ENCODE data around the gene ADGRD1.

The ADGRD1 gene

DNA sequence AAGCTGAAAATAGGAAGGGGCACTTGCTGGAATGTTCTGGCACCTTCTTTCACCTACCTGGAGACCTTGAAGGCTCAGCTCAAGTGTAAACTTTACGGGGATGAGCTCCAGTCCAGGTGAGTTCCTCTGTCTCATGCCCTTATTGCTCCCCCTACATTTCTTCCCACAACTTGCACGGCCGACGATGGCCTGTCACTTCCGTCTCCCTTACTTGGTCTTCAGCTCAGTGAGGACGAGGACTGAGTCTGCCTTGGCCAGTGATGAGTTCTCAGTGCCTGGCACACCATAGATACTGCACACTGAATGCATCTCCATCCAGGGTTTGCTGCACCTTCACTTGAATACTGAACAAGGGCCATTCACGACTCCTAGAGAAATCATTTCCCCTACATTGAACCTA, 21.4 kb downstream of the ADGRD1 start:
- Mint-ChIP-seq H3K4me3 (no peak overlapping the region), H3K4me1 (ENCODE audit: low read depth in 2 of 2) (no peaks in the 10 kb centered on the region)

GRCh38 chr12:130976171-130976720, 22.5 kb downstream of the ADGRD1 start:
- H3K27ac Mint-ChIP-seq = no peak overlapping the region
- no peak overlapping the region for H3K4me3 Mint-ChIP-seq
- H3K27me3 Mint-ChIP-seq = peaks cover 6 to 40% of the 10 kb centered on the region in 2 donors
- no peaks in the 10 kb centered on the region for H3K4me1 Mint-ChIP-seq (ENCODE audit: low read depth in 2 of 2)
- DNase-seq (no peak), ATAC-seq (replicated peaks) (no peak)
- H3K36me3 Mint-ChIP-seq (ENCODE audit: insufficient read depth) = no peaks in the 10 kb centered on the region
- no peaks in the 10 kb centered on the region for H3K9me3 Mint-ChIP-seq

More for the DNA sequence above, 21.4 kb downstream of the ADGRD1 start:
- ATAC-seq (replicated peaks) = no peak
- no peak overlapping the region for H3K27ac Mint-ChIP-seq
- H3K27me3 Mint-ChIP-seq = peaks cover 0 to 41% of the 10 kb centered on the region in 2 donors
- H3K36me3 Mint-ChIP-seq (ENCODE audit: insufficient read depth) = no peaks in the 10 kb centered on the region
- no peak for DNase-seq
- no peaks in the 10 kb centered on the region for H3K9me3 Mint-ChIP-seq

DNA sequence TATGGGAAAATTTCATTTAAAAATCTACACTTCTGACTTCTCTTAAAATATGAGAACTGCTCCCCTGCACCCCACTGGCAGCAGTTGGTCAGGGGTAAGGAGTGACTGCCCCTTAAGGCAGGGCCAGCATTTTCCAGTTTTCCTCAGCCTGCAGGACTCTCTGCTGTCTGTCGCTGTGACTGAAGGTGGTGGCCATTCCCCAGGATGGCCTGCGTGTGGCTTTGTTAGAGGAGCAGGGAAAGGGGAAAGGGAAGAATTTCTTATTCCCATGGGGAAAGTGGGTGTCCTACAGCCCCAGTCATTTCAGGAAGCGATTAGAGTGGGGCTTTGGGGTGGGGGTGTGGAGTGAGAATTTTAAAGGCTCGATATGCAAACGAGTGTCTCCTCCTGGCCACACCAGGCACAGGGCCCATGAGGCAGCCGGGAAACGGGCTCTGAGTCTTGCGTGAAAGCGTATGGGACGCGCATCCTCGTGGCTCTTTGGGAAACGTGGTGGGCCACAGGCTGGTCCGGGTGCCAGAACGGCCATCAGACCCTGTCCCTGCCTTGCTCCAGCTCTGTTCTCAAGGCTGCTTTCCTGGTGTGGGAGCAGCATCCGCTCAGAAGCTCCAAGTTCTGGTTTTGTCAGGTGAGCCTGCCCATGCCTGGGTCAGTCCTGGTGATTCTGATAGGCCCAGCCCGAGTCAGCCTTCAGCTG, 23.5 kb downstream of the ADGRD1 start:
- no peak overlapping the region for H3K4me3 Mint-ChIP-seq
- H3K4me1 Mint-ChIP-seq (ENCODE audit: low read depth in 2 of 2) = no peaks in the 10 kb centered on the region
- no peaks in the 10 kb centered on the region for H3K36me3 Mint-ChIP-seq (ENCODE audit: insufficient read depth)
- DNase-seq = no peak
- no peak overlapping the region for H3K27ac Mint-ChIP-seq
- no peaks in the 10 kb centered on the region for H3K9me3 Mint-ChIP-seq
- H3K27me3 Mint-ChIP-seq = peaks cover 7 to 41% of the 10 kb centered on the region in 2 donors
- ATAC-seq (replicated peaks) = no peak

DNA sequence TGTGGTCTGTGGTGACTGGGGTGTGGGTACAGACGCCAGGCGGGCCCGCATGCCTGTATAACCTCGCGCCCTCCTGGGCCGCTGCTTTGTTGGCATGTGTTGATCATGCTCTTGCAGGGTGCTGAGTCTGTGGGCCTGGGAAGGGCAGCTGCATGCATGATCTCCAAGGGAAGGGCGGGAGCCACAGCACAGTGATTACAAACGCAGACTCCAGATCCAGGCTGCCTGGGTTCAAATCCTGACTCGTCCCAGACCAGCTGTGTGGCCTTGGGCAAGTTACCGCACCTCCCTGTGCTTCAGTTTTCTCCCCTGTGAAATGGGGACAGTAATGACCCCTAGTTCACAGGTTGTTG, 24.0 kb downstream of the ADGRD1 start:
- Mint-ChIP-seq H3K27ac (no peak overlapping the region), H3K27me3 (peaks cover 7 to 46% of the 10 kb centered on the region in 2 donors), H3K4me3 (no peak overlapping the region), H3K9me3 (no peaks in the 10 kb centered on the region), H3K4me1 (ENCODE audit: low read depth in 2 of 2) (no peaks in the 10 kb centered on the region), H3K36me3 (ENCODE audit: insufficient read depth) (no peaks in the 10 kb centered on the region)
- DNase-seq (no peak), ATAC-seq (replicated peaks) (no peak)

GRCh38 chr12:130978785-130979184, 25.1 kb downstream of the ADGRD1 start:
- Mint-ChIP-seq H3K36me3 (ENCODE audit: insufficient read depth) (no peaks in the 10 kb centered on the region), H3K9me3 (no peaks in the 10 kb centered on the region), H3K4me3 (no peak overlapping the region), H3K4me1 (ENCODE audit: low read depth in 2 of 2) (no peaks in the 10 kb centered on the region), H3K27me3 (peaks cover 7 to 57% of the 10 kb centered on the region in 2 donors), H3K27ac (no peak overlapping the region)
- DNase-seq = no peak
- no peak for ATAC-seq (replicated peaks)

GRCh38 chr12:130981074-130981742, 27.5 kb downstream of the ADGRD1 start:
- ATAC-seq (replicated peaks) (no peak), DNase-seq (no peak)
- Mint-ChIP-seq H3K9me3 (no peaks in the 10 kb centered on the region), H3K27ac (no peak overlapping the region), H3K4me1 (ENCODE audit: low read depth in 2 of 2) (no peaks in the 10 kb centered on the region), H3K4me3 (no peak overlapping the region), H3K27me3 (peaks cover 22 to 73% of the 10 kb centered on the region in 2 donors), H3K36me3 (ENCODE audit: insufficient read depth) (no peaks in the 10 kb centered on the region)

DNA sequence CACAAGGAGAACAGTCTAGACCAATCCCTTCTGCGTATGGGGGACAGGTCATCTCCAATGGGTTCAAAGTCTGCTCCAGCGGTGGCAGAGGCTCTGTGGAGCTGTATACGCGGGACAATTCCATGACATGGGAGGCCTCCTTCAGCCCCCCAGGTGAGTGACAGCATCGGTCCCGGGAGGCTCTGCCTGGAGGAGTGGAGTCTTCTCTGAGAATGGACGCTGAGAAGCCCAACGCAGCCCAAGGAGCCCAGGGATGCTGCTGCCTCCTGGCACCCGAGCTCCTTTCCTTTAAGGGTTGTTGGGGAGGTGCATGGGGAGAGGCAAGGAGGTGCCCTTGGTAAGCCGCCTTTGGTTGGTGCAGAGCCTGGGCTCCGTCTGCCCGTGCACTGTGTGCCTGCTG, 28.2 kb downstream of the ADGRD1 start:
- H3K27me3 Mint-ChIP-seq = peaks cover 23 to 77% of the 10 kb centered on the region in 2 donors
- H3K27ac Mint-ChIP-seq = no peak overlapping the region
- no peak overlapping the region for H3K4me3 Mint-ChIP-seq
- H3K4me1 Mint-ChIP-seq (ENCODE audit: low read depth in 2 of 2) = no peaks in the 10 kb centered on the region
- no peaks in the 10 kb centered on the region for H3K9me3 Mint-ChIP-seq
- ATAC-seq (replicated peaks) = no peak
- no peaks in the 10 kb centered on the region for H3K36me3 Mint-ChIP-seq (ENCODE audit: insufficient read depth)
- no peak for DNase-seq

DNA sequence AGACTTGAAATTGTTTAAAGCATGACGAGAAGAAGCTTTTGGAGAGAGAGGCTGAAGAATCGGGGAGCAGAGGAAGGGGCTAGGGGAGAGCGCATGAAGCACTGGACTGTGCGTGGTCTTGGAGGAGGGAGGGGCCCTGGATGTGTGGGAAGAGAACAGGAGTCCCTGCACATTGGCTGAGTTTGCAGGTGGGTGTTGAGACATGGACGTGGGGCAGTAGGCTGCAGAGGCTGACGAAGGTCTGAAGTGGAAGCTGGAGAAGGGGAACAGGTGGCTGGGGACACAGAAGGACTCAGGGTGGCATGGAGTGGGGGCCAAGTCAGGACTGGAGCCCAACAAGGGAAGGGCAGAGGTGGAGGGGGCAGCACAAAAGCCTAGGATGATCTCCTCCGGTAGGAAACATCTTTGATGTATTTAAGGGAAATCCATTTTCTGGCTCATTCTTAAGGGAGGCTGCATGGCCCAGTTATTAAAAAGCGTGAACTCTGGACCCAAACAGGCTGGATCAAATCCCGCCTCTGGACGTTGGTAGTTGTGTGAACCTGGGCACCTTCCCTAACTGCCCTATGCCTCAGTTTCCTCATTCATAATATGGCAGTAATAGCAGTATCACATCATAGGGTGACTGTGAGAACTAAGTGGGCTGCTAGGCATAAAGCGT, 29.0 kb downstream of the ADGRD1 start:
- Mint-ChIP-seq H3K27me3 (peaks cover 23 to 78% of the 10 kb centered on the region in 2 donors), H3K4me3 (no peak overlapping the region), H3K36me3 (ENCODE audit: insufficient read depth) (no peaks in the 10 kb centered on the region), H3K9me3 (no peaks in the 10 kb centered on the region), H3K27ac (no peak overlapping the region), H3K4me1 (ENCODE audit: low read depth in 2 of 2) (no peaks in the 10 kb centered on the region)
- ATAC-seq (replicated peaks) (no peak), DNase-seq (no peak)

- Mint-ChIP-seq H3K27ac (no peak overlapping the region), H3K36me3 (ENCODE audit: insufficient read depth) (no peaks in the 10 kb centered on the region), H3K9me3 (no peaks in the 10 kb centered on the region), H3K27me3 (peaks cover 30 to 85% of the 10 kb centered on the region in 2 donors), H3K4me3 (no peak overlapping the region), H3K4me1 (ENCODE audit: low read depth in 2 of 2) (no peaks in the 10 kb centered on the region)
- DNase-seq (no peak), ATAC-seq (replicated peaks) (no peak)
These were observed 29.8 kb downstream of the ADGRD1 start for GRCh38 chr12:130983328-130984017.

DNA sequence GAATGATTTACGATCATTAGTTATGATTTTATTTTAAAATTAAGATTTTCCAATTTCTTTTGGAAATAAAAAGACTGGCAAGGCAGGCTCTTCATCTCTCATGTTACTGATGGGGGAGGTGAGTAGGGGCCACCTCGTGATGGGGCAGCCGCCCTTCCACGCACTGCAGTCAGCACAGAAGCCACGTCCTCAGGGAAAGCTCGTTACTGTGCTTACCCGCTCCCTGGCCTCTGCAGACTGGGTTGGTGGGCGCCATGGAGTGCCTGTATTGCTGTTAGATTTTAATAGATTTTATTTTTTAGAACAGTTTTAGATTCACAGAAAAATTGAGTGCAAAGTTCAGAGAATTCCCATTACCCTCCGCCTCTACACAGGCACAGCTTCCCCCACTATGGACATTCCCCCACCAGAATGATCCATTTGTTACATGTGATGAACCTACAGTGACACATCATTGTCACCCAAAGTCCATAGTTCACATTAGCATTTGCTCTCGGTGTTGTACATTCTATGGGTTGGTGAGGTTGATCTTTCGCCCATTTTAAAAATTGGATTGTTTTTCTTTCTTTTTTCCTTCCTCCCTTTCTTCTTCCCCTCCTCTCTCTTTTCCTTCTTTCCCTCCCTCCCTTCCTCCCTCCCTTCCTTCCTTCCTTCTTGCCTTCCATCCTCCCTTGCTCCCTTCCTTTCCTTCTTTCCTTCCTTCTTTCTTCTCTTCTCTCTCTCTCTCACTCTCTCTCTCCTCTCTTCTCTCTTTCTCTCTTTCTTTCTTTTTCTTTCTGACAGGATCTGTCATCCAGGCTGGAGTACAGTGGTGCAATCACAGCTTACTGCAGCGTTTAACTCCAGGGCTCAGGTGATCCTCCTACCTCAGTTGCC, 30.7 kb downstream of the ADGRD1 start:
- no peaks in the 10 kb centered on the region for H3K4me1 Mint-ChIP-seq (ENCODE audit: low read depth in 2 of 2)
- H3K4me3 Mint-ChIP-seq = no peak overlapping the region
- H3K36me3 Mint-ChIP-seq (ENCODE audit: insufficient read depth) = no peaks in the 10 kb centered on the region
- ATAC-seq (replicated peaks) = no peak
- no peaks in the 10 kb centered on the region for H3K9me3 Mint-ChIP-seq
- H3K27me3 Mint-ChIP-seq = peaks cover 40 to 86% of the 10 kb centered on the region in 2 donors
- DNase-seq = no peak
- H3K27ac Mint-ChIP-seq = no peak overlapping the region

DNA sequence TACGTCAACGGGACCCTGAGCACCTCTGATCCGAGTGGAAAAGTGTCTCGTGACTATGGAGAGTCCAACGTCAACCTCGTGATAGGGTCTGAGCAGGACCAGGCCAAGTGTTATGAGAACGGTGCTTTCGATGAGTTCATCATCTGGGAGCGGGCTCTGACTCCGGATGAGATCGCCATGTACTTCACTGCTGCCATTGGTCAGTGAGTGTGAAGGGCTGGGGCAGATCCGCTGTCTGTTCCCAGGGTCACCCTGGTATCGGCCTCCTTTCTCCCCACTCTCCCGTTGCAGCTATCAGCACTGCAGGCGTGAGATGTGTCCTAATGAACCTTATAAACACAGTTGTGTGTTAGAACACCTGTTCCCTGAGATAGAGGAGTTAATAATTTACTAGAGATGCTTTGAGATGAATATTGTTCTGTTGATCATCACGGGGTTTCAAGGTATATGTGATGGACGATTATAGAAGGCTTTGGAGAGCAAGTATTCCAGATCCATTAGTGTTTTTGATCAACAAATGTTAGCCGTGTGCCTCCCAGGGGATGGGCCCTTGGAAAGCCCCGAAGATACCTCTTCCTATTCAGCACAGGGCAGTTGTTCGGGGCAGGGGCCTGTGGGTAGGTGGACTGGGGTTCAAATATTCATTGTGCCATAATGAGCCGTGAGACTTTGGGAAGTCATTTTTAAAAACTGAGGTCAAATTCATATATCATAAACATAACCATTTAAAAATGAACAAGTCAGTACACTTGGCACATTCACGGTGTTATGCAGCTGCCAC, 33.6 kb downstream of the ADGRD1 start:
- Mint-ChIP-seq H3K9me3 (no peaks in the 10 kb centered on the region), H3K4me3 (no peak overlapping the region), H3K4me1 (ENCODE audit: low read depth in 2 of 2) (no peaks in the 10 kb centered on the region), H3K27ac (no peak overlapping the region), H3K27me3 (peaks cover 54 to 95% of the 10 kb centered on the region in 2 donors), H3K36me3 (ENCODE audit: insufficient read depth) (no peaks in the 10 kb centered on the region)
- no peak for DNase-seq
- ATAC-seq (replicated peaks) = no peak

- Mint-ChIP-seq H3K4me3 (no peak overlapping the region), H3K27me3 (peaks cover 63 to 95% of the 10 kb centered on the region in 2 donors), H3K27ac (no peak overlapping the region), H3K9me3 (no peaks in the 10 kb centered on the region), H3K36me3 (ENCODE audit: insufficient read depth) (no peaks in the 10 kb centered on the region), H3K4me1 (ENCODE audit: low read depth in 2 of 2) (no peaks in the 10 kb centered on the region)
- ATAC-seq (replicated peaks) (no peak), DNase-seq (no peak)
These were observed 34.6 kb downstream of the ADGRD1 start for GRCh38 chr12:130988261-130988660.
